GM06990 (cell line): Measurements from ENCODE around the gene GMPPB.

ENCODE experiments used
- DNase-seq: peaks from one replicate; pipeline ENCODE4 v3.0.0-alpha.2; 2011; ENCODE audit not compliant: insufficient read length; ENCODE audit errors: extremely low read depth
- H3K27me3 ChIP-seq: replicated peaks from 2 replicates; pipeline ENCODE4 v1.6.0; 2011; ENCODE audit warnings: low read length; ENCODE audit not compliant: control insufficient read depth, insufficient read depth
- H3K36me3 ChIP-seq: 2 replicates; pipeline ENCODE4 v1.5.1; 2011; ENCODE audit warnings: low read length; ENCODE audit not compliant: control insufficient read depth, insufficient read depth
- H3K4me3 ChIP-seq: replicated peaks from 2 replicates; pipeline ENCODE4 v1.5.1; 2011; ENCODE audit warnings: low read depth, mild to moderate bottlenecking, control low read depth, low read length
- CTCF ChIP-seq: IDR thresholded peaks from 2 replicates; pipeline ENCODE4 v1.5.1; 2011; ENCODE audit warnings: low read length, control low read depth, mild to moderate bottlenecking, inconsistent platforms; ENCODE audit not compliant: insufficient read depth, poor library complexity, severe bottlenecking

The GMPPB gene

GRCh38 chr3:49738067-49738713, 14.4 kb upstream of the GMPPB start:
- Histone ChIP-seq H3K27me3 (no peaks in the 10 kb centered on the region), H3K4me3 (no peak overlapping the region), H3K36me3 (peaks cover 8% of the 10 kb centered on the region)
- no peak for DNase-seq
- no peak for TF ChIP-seq CTCF

- Histone ChIP-seq H3K27me3 (no peaks in the 10 kb centered on the region), H3K36me3 (peaks cover 15% of the 10 kb centered on the region)
- no peak for TF ChIP-seq CTCF
Measured at GRCh38 chr3:49734752-49735151, 11.0 kb upstream of the GMPPB start.

GRCh38 chr3:49733551-49733950, 9.8 kb upstream of the GMPPB start:
- no peak for DNase-seq
- peaks cover 15% of the 10 kb centered on the region for H3K36me3 ChIP-seq
- H3K4me3 ChIP-seq: no peak overlapping the region
- no peak for TF ChIP-seq CTCF
- no peaks in the 10 kb centered on the region for H3K27me3 ChIP-seq

More at GRCh38 chr3:49734752-49735151, 11.0 kb upstream of the GMPPB start:
- no peak for DNase-seq
- H3K4me3 ChIP-seq: no peak overlapping the region

GRCh38 chr3:49732597-49732996, 8.8 kb upstream of the GMPPB start:
- TF ChIP-seq CTCF: no peak
- no peak for DNase-seq
- H3K36me3 ChIP-seq: peaks cover 12% of the 10 kb centered on the region
- no peak overlapping the region for H3K4me3 ChIP-seq
- no peaks in the 10 kb centered on the region for H3K27me3 ChIP-seq

GRCh38 chr3:49729966-49730609, 6.3 kb upstream of the GMPPB start:
- no peak overlapping the region for H3K4me3 ChIP-seq
- H3K27me3 ChIP-seq: no peaks in the 10 kb centered on the region
- no peak for TF ChIP-seq CTCF
- peaks cover 21% of the 10 kb centered on the region for H3K36me3 ChIP-seq
- DNase-seq: no peak

- Histone ChIP-seq H3K4me3 (no peak overlapping the region), H3K36me3 (peaks cover 21% of the 10 kb centered on the region), H3K27me3 (no peaks in the 10 kb centered on the region)
- TF ChIP-seq CTCF: no peak
- DNase-seq: no peak
Measured at GRCh38 chr3:49727924-49728361, 4.2 kb upstream of the GMPPB start.
